ENCODE measurements around the gene LRRC4. TPM values are rescaled to one million over a fixed set of nuclear protein-coding genes. Genes with fewer than 3 reads are reported as not detected.

The LRRC4 gene
- total and polyA plus RNA-seq, 7 experiments from 2014 or later = 0.14 to 5.7 (median 0.82) TPM; not detected in 2

DNA sequence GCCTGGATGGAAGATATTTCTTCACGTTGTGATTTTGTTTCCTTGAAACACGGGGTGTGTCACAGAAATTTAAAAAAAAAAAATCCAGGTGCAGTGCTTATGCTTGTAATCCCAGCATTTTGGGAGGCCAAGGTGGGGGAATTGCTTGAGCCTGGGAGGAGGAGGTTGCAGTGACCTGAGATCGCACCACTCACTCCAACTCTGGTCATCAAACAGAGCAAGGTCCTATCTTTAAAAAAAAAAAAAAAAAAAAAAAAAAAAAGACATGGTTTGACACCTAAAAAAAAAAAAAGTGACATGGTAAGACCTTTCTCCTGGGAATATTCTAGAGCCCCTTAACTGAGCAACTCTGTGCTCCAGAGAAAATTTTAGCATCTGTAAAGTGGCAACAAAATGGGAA is 9.0 kb upstream of the LRRC4 start:
- H3K4me3 Mint-ChIP-seq = no peak overlapping the region
- peaks cover 0 to 4% (median 0%) of the 10 kb centered on the region in 5 donors for H3K36me3 Mint-ChIP-seq
- no peaks in the 10 kb centered on the region for H3K9me3 ChIP-seq (ENCODE audit: control insufficient read depth in 2 of 3, low read length in 3 of 3)
- no peaks in the 10 kb centered on the region for H3K27me3 Mint-ChIP-seq
- H3K4me1 Mint-ChIP-seq = peaks cover 11 to 25% (median 17%) of the 10 kb centered on the region in 7 donors
- peaks cover 0 to 4% of the 10 kb centered on the region in 2 donors for H3K4me1 ChIP-seq (ENCODE audit: control insufficient read depth in 2 of 2, insufficient read depth in 2 of 2, low read length in 2 of 2)
- intact Hi-C loops (cut with micrococcal nuclease) = no loop called here
- ATAC-seq (no peak), DNase-seq (no peak)
- H3K4me3 ChIP-seq (ENCODE audit: low read length) = no peak overlapping the region
- ChIA-PET CTCF (no interaction called here), POLR2A (interaction anchor here (1.0 kb wide), 1 partner anchor 69 kb away, joined by 3 read pairs; no protein-coding TSS in a partner anchor)
- no peaks in the 10 kb centered on the region for H3K9me3 Mint-ChIP-seq
- H3K36me3 ChIP-seq (ENCODE audit: control insufficient read depth in 2 of 3, insufficient read depth in 3 of 3, low read length in 3 of 3) = no peaks in the 10 kb centered on the region
- no peaks in the 10 kb centered on the region for H3K27me3 ChIP-seq (ENCODE audit: control insufficient read depth in 2 of 2, insufficient read depth in 2 of 2, low read length in 2 of 2)
- H3K27ac ChIP-seq (ENCODE audit: low read depth, low read length) = no peak overlapping the region
- H3K27ac Mint-ChIP-seq = no peak overlapping the region

DNA sequence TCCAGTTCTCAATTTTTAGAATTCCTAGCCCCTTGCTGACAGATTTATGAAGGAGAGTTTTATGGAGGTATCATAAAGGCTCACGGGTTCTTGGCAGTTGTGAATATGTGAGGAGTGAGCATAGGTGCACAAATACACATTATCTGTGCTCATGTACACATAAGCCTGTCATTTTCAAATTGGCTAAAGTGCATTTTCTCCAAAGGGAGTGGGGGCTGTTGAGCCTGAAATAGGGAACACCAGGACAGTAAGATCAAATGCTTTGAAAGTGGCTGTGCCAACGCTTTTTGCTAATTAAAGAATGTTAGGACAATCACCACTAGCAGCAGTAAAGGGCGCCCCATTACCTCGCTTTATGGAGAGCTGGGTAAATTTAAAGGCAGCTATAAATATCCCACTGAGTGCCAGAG is 8.3 kb upstream of the LRRC4 start:
- ChIA-PET POLR2A (interaction anchor here (1.0 kb wide), 1 partner anchor 69 kb away, joined by 3 read pairs; no protein-coding TSS in a partner anchor), CTCF (interaction anchor here (0.8 kb wide), 1 partner anchor 8 kb away, joined by 4 read pairs; no protein-coding TSS in a partner anchor)
- ATAC-seq (no peak), DNase-seq (no peak)
- Mint-ChIP-seq H3K27me3 (no peaks in the 10 kb centered on the region), H3K36me3 (peaks cover 0 to 4% (median 0%) of the 10 kb centered on the region in 5 donors), H3K4me3 (no peak overlapping the region), H3K27ac (no peak overlapping the region), H3K4me1 (peaks cover 6 to 18% (median 12%) of the 10 kb centered on the region in 7 donors), H3K9me3 (no peaks in the 10 kb centered on the region)
- intact Hi-C loops (cut with micrococcal nuclease) = loop anchor here in 1 of 2 donors (10.0 kb wide), 1 partner anchor 165 kb away; no protein-coding TSS in a partner anchor
- no peak overlapping the region for H3K27ac ChIP-seq (ENCODE audit: low read depth, low read length)
- no peak overlapping the region for H3K4me3 ChIP-seq (ENCODE audit: low read length)
- no peaks in the 10 kb centered on the region for H3K9me3 ChIP-seq (ENCODE audit: control insufficient read depth in 2 of 3, low read length in 3 of 3)
- no peaks in the 10 kb centered on the region for H3K36me3 ChIP-seq (ENCODE audit: control insufficient read depth in 2 of 3, insufficient read depth in 3 of 3, low read length in 3 of 3)
- H3K4me1 ChIP-seq (ENCODE audit: control insufficient read depth in 2 of 2, insufficient read depth in 2 of 2, low read length in 2 of 2) = peaks cover 0 to 4% of the 10 kb centered on the region in 2 donors
- no peaks in the 10 kb centered on the region for H3K27me3 ChIP-seq (ENCODE audit: control insufficient read depth in 2 of 2, insufficient read depth in 2 of 2, low read length in 2 of 2)

DNA sequence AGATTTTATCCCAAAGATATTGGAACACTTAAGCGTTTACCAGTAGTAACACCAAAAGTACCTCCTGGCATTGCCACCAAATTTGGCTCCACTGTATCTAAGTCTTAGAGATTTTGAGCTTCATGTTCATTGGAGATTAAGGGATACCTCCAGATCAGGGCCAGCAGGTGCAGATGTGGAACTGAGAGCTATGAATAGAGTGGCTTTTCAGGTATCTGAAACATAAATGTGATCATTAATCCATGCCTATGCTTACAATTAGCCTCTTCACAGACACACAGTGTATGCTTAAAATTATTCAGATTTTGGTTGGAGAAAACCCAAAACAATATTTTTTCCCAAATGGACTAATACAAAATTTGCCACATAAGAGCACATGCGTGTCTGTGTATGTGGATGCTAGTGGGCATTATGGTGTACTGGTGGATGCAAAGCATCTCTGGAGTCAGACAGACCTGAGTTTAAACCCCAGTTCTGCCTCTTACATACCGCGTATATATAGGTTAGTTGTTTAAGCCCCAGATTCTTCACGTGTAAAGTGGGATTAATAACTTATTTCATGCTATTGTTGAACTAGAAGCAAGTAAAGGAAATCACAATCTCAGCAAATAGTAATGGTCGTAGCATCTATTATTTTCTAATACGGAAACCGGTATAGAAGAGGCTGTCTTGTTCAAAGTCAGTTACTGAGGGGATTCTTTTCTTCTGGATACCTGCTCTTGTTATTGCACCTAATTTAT is 6.8 kb upstream of the LRRC4 start:
- Histone ChIP-seq H3K27me3 (ENCODE audit: control insufficient read depth in 2 of 2, insufficient read depth in 2 of 2, low read length in 2 of 2) (no peaks in the 10 kb centered on the region), H3K4me3 (ENCODE audit: low read length) (no peak overlapping the region), H3K36me3 (ENCODE audit: control insufficient read depth in 2 of 3, insufficient read depth in 3 of 3, low read length in 3 of 3) (no peaks in the 10 kb centered on the region), H3K9me3 (ENCODE audit: control insufficient read depth in 2 of 3, low read length in 3 of 3) (no peaks in the 10 kb centered on the region), H3K27ac (ENCODE audit: low read depth, low read length) (no peak overlapping the region), H3K4me1 (ENCODE audit: control insufficient read depth in 2 of 2, insufficient read depth in 2 of 2, low read length in 2 of 2) (no peaks in the 10 kb centered on the region)
- H3K36me3 Mint-ChIP-seq = peaks cover 0 to 4% (median 0%) of the 10 kb centered on the region in 5 donors
- ChIA-PET CTCF (no interaction called here), POLR2A (no interaction called here)
- H3K27me3 Mint-ChIP-seq = peaks cover 0 to 10% (median 0%) of the 10 kb centered on the region in 5 donors
- DNase-seq = no peak
- H3K4me3 Mint-ChIP-seq = no peak overlapping the region
- no peaks in the 10 kb centered on the region for H3K9me3 Mint-ChIP-seq
- no peak for ATAC-seq
- H3K27ac Mint-ChIP-seq = no peak overlapping the region
- intact Hi-C loops (cut with micrococcal nuclease) = loop anchor here in 1 of 2 donors (10.0 kb wide), 1 partner anchor 167 kb away; no protein-coding TSS in a partner anchor
- H3K4me1 Mint-ChIP-seq = peaks cover 0 to 13% (median 10%) of the 10 kb centered on the region in 7 donors

DNA sequence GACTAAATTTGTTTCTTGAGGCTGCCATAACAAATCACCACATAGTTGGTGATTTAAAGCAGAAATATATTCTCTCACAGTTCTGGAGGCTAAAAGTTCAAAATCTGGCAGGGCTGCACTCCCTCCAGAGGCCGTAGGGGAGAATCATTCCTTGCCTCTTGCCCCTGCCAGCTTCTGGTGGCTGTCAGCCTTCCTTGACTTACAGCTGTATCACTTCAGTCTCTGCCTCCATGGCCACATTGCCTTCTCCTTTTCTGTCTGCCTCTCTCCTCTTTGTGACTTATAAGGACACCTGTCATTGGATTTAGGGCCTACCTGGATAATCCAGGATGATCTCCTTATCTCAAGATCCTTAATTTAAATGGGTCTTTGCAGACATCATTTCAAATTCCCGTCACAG is 5.8 kb upstream of the LRRC4 start:
- Mint-ChIP-seq H3K4me1 (peaks cover 0 to 13% (median 10%) of the 10 kb centered on the region in 7 donors), H3K9me3 (no peaks in the 10 kb centered on the region), H3K27me3 (peaks cover 0 to 14% (median 0%) of the 10 kb centered on the region in 5 donors), H3K36me3 (peaks cover 0 to 4% (median 0%) of the 10 kb centered on the region in 5 donors), H3K27ac (no peak overlapping the region), H3K4me3 (no peak overlapping the region)
- no peaks in the 10 kb centered on the region for H3K9me3 ChIP-seq (ENCODE audit: control insufficient read depth in 2 of 3, low read length in 3 of 3)
- DNase-seq (no peak), ATAC-seq (no peak)
- ChIA-PET CTCF (interaction anchor here (0.7 kb wide), 1 partner anchor 12 kb away, joined by 3 read pairs; no protein-coding TSS in a partner anchor), POLR2A (no interaction called here)
- intact Hi-C loops (cut with micrococcal nuclease) = loop anchor here in 1 of 2 donors (10.0 kb wide), 1 partner anchor 168 kb away; no protein-coding TSS in a partner anchor
- no peaks in the 10 kb centered on the region for H3K27me3 ChIP-seq (ENCODE audit: control insufficient read depth in 2 of 2, insufficient read depth in 2 of 2, low read length in 2 of 2)
- no peaks in the 10 kb centered on the region for H3K4me1 ChIP-seq (ENCODE audit: control insufficient read depth in 2 of 2, insufficient read depth in 2 of 2, low read length in 2 of 2)
- no peak overlapping the region for H3K27ac ChIP-seq (ENCODE audit: low read depth, low read length)
- no peak overlapping the region for H3K4me3 ChIP-seq (ENCODE audit: low read length)
- H3K36me3 ChIP-seq (ENCODE audit: control insufficient read depth in 2 of 3, insufficient read depth in 3 of 3, low read length in 3 of 3) = no peaks in the 10 kb centered on the region

DNA sequence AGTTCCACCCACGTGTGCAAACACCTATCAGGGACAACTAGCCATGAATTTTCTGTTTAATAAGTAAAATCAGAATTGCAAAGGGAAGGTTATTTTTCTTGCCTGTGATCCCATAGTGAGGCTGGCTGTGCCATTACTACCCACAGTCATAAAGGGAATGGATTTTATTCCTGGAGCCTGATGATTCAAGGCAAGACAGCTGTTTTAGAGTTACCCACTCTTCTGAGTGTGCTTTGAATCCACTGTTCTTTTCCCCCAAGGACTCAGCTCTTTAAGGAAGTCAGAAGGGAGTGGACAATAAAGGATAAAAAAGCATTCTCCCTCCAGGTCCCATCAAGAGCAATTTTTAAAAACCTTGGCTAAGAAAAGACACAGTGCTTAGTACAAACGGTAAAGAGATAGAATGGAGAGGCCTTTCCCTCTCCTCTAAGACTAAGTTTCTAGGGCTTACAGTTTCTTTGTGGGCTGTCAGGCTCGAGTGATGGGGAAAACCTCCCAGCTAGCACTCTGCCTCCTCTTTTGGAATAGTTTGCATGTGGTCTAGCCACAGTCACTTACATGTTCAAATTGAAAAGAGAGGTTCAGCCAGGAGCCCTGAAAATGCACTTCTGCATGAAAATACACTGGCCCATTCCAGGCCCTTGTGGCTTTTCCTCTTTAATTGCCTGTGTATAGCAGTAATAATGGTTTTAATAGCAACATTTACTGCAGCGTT is 5.1 kb upstream of the LRRC4 start:
- Mint-ChIP-seq H3K4me3 (no peak overlapping the region), H3K27ac (no peak overlapping the region), H3K9me3 (no peaks in the 10 kb centered on the region), H3K4me1 (peaks cover 2 to 14% (median 10%) of the 10 kb centered on the region in 7 donors), H3K27me3 (peaks cover 0 to 17% (median 0%) of the 10 kb centered on the region in 5 donors), H3K36me3 (peaks cover 0 to 2% (median 0%) of the 10 kb centered on the region in 5 donors)
- Histone ChIP-seq H3K4me1 (ENCODE audit: control insufficient read depth in 2 of 2, insufficient read depth in 2 of 2, low read length in 2 of 2) (no peaks in the 10 kb centered on the region), H3K4me3 (ENCODE audit: low read length) (no peak overlapping the region), H3K27me3 (ENCODE audit: control insufficient read depth in 2 of 2, insufficient read depth in 2 of 2, low read length in 2 of 2) (no peaks in the 10 kb centered on the region), H3K27ac (ENCODE audit: low read depth, low read length) (no peak overlapping the region), H3K36me3 (ENCODE audit: control insufficient read depth in 2 of 3, insufficient read depth in 3 of 3, low read length in 3 of 3) (no peaks in the 10 kb centered on the region), H3K9me3 (ENCODE audit: control insufficient read depth in 2 of 3, low read length in 3 of 3) (no peaks in the 10 kb centered on the region)
- CTCF ChIA-PET = interaction anchor here (0.7 kb wide), 1 partner anchor 175 kb away, joined by 3 read pairs; no protein-coding TSS in a partner anchor
- ATAC-seq (no peak), DNase-seq (no peak)
- POLR2A ChIA-PET = no interaction called here
- intact Hi-C loops (cut with micrococcal nuclease) = loop anchor here in 1 of 2 donors (10.0 kb wide), 1 partner anchor 168 kb away; no protein-coding TSS in a partner anchor

DNA sequence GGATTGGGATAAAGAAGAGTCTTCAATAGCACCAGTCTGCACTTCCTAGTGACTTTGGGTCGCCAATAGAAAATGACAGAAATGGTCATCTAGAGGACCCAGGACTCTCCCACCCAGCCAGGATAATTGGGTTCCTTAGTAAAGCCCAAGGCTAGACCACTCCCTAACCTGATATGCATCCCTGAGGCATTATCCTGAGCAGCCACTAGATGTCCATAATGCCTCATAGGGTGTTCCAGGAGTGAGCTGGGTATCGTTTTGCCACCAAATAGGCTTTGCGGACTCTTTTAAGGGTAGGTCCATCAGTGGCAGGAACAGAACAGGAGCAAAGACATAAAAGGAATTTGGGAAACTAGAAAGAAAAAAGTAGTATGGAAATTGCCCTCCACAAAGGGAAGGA is 4.5 kb upstream of the LRRC4 start:
- H3K27ac ChIP-seq (ENCODE audit: low read depth, low read length) = no peak overlapping the region
- Mint-ChIP-seq H3K27me3 (peaks cover 0 to 18% (median 0%) of the 10 kb centered on the region in 5 donors), H3K4me1 (peaks cover 3 to 13% (median 10%) of the 10 kb centered on the region in 7 donors), H3K9me3 (no peaks in the 10 kb centered on the region), H3K36me3 (peaks cover 0 to 2% (median 0%) of the 10 kb centered on the region in 5 donors), H3K4me3 (no peak overlapping the region), H3K27ac (no peak overlapping the region)
- ChIA-PET POLR2A (interaction anchor here (1.0 kb wide), 1 partner anchor 9 kb away, joined by 3 read pairs; no protein-coding TSS in a partner anchor), CTCF (interaction anchor here (0.7 kb wide), 1 partner anchor 176 kb away, joined by 3 read pairs; no protein-coding TSS in a partner anchor)
- no peaks in the 10 kb centered on the region for H3K4me1 ChIP-seq (ENCODE audit: control insufficient read depth in 2 of 2, insufficient read depth in 2 of 2, low read length in 2 of 2)
- H3K9me3 ChIP-seq (ENCODE audit: control insufficient read depth in 2 of 3, low read length in 3 of 3) = no peaks in the 10 kb centered on the region
- DNase-seq (no peak), ATAC-seq (no peak)
- H3K27me3 ChIP-seq (ENCODE audit: control insufficient read depth in 2 of 2, insufficient read depth in 2 of 2, low read length in 2 of 2) = no peaks in the 10 kb centered on the region
- intact Hi-C loops (cut with micrococcal nuclease) = loop anchor here (1.0 to 10.0 kb wide), 3 partner anchors 99 to 174 kb away; no protein-coding TSS in a partner anchor
- no peak overlapping the region for H3K4me3 ChIP-seq (ENCODE audit: low read length)
- H3K36me3 ChIP-seq (ENCODE audit: control insufficient read depth in 2 of 3, insufficient read depth in 3 of 3, low read length in 3 of 3) = no peaks in the 10 kb centered on the region

All from naive thymus-derived CD4-positive, alpha-beta T cell (primary cell).